Activated T-cell treated with anti-CD3 and anti-CD28 coated beads for 48 hours (primary cell): ENCODE measurements around the gene FSIP1.

Source experiments
- DNase-seq: peaks from one replicate; pipeline ENCODE4 v3.0.0-alpha.2; 2020; ENCODE audit warnings: low read depth

FSIP1 gene

GRCh38 chr15:39645138-39645975, 137.3 kb downstream of the FSIP1 start:
- no peak for DNase-seq

GRCh38 chr15:39644136-39644535, 138.5 kb downstream of the FSIP1 start:
- DNase-seq: no peak

- DNase-seq: no peak
Observed at GRCh38 chr15:39643727-39644126, 138.9 kb downstream of the FSIP1 start.

GRCh38 chr15:39642011-39642640, 140.5 kb downstream of the FSIP1 start:
- DNase-seq: no peak

- DNase-seq: no peak
Observed at GRCh38 chr15:39641191-39641889, 141.3 kb downstream of the FSIP1 start.

GRCh38 chr15:39640665-39641064, 142.0 kb downstream of the FSIP1 start:
- no peak for DNase-seq

GRCh38 chr15:39639037-39639436, 143.6 kb downstream of the FSIP1 start:
- no peak for DNase-seq

GRCh38 chr15:39638041-39638440, 144.6 kb downstream of the FSIP1 start:
- DNase-seq: no peak

GRCh38 chr15:39631357-39631756, 151.3 kb downstream of the FSIP1 start:
- DNase-seq: no peak

- no peak for DNase-seq
Observed at GRCh38 chr15:39629906-39630305, 152.7 kb downstream of the FSIP1 start.

- peak; percentile 41 for DNase-seq
Observed at GRCh38 chr15:39629371-39629770, 153.3 kb downstream of the FSIP1 start.

- no peak for DNase-seq
Observed at GRCh38 chr15:39628546-39629257, 153.9 kb downstream of the FSIP1 start.

GRCh38 chr15:39628144-39628508, 154.5 kb downstream of the FSIP1 start:
- DNase-seq: no peak

- DNase-seq: no peak
Observed at GRCh38 chr15:39627451-39628143, 155.0 kb downstream of the FSIP1 start.

GRCh38 chr15:39625856-39626255, 156.8 kb downstream of the FSIP1 start:
- no peak for DNase-seq

- DNase-seq: no peak
Observed at GRCh38 chr15:39625451-39625850, 157.2 kb downstream of the FSIP1 start.

- DNase-seq: peak; percentile 34
Observed at GRCh38 chr15:39624806-39625205, 157.8 kb downstream of the FSIP1 start.

- peak; percentile 20 for DNase-seq
Observed at GRCh38 chr15:39623529-39623931, 159.1 kb downstream of the FSIP1 start.

- no peak for DNase-seq
Observed at GRCh38 chr15:39622660-39623516, 159.8 kb downstream of the FSIP1 start.

GRCh38 chr15:39621976-39622375, 160.7 kb downstream of the FSIP1 start:
- no peak for DNase-seq

GRCh38 chr15:39621210-39621609, 161.4 kb downstream of the FSIP1 start:
- no peak for DNase-seq
